DLD1 (cell line): ENCODE results near the gene SLC47A1.

Experiments used
- in situ Hi-C: cut with HindIII; loops from 2 replicates; pipeline ENCODE4 v1.10.0; 2017; ENCODE audit warnings: low sequenced_read_pairs

SLC47A1 gene

DNA sequence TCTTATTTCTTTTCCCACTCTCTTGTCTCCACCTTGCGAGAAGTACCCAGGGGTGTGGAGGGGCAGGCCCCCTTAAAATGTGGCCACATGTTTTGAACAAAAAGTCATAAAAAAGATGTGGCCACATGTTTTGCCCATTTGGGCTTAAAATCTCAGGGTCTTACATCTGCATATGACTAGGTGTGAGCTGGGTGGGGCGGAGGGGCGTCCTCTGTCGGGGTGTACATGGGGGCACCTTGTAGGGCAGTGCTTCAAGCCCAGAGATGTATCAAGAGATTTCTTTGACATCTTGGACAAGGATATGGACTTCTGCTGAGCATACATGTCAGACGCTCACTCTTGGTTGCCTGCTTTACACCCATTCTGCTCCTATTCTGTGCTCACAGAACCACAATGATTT is 13.0 kb upstream of the SLC47A1 start:
- in situ Hi-C loops, result loop anchor here (10.0 kb wide), 1 partner anchor 64 kb away; no protein-coding TSS in a partner anchor

GRCh38 chr17:19523690-19524089 is 10.0 kb upstream of the SLC47A1 start:
- in situ Hi-C loops, result loop anchor here (10.0 kb wide), 1 partner anchor 61 kb away; no protein-coding TSS in a partner anchor

DNA sequence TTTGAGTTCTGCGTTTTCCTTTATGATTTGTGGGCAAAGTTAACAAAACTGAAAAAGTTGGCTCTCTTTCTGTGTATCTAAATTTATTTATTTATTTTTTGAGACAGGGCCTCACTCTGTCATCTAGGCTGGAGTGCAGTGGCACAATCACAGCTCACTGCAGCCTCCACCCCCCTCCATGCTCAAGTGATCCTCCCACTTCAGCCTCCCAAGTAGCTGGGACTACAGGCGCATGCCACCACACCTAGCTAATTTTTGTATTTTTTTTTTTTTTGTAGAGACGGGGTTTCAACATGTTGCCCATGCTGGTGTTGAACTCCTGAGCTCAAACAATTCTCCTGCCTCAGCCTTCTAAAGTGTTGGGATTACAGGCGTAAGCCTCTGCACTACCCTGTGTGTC is 6.7 kb upstream of the SLC47A1 start:
- in situ Hi-C loops, result loop anchor here (10.0 kb wide), 1 partner anchor 58 kb away; no protein-coding TSS in a partner anchor

DNA sequence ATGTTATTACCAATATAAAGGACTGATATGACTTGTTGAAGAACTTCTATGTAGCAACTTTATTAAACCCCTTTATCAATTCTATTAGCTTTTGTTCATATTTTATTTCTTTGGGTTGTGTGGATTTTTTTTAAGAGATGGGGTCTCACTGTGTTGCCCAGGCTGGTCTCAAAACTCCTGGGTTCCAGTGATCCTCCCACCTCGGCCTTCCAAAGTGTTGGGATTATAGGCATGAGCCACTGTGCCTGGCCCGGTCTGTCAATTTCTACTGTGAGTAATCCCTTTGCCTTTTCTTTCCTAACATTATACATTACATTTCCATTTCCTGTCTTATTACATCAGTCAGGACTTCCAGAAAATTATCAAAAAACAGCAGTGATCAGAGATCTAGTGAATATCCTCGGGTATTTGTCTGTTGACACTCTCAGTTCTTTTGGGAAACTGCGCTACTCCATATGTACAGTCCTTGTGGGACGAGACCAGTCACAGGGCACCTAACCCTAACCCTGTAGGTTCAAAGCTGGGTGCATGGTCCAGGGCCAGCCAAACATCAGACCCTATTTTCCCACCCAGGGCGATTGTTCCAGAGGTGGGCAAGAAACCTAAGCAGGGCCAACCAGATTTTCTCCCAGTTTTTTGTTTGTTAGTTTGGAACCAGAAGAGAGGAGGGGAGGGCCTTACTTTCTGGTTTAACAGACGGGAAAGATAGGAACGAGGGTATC is 1.7 kb upstream of the SLC47A1 start:
- in situ Hi-C loops, result no loop called here

GRCh38 chr17:19533036-19533717 is 477 bp upstream of the SLC47A1 start:
- in situ Hi-C loops, result no loop called here

DNA sequence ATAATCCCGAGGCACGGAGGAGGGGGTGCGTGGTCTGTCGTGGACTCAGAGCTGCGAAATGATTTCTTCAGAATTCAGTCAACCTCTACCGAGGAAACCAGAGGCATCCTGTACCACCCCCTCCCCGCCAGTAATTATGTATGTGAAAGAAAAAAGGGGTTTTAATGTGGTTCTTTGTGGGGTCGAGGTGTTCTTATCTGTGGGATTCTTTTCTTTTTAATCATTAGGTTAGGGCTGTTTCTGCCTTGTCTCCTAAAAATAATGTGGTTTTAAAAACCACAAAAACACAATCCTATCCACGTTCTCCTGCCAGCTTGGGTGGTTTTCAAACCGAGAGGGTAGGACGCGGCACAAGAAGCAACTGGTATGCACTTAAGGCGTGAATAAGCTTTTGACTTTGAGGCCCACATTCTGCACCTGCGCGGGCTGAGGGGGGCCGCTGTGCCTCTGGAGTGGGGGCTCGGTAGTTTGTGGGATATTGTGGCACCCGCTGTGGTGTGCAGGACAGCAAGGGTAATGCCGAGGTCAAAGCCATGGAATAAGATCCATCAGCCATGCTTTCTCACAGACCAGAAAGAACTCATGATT is 1.0 kb downstream of the SLC47A1 start:
- in situ Hi-C loops, result no loop called here

DNA sequence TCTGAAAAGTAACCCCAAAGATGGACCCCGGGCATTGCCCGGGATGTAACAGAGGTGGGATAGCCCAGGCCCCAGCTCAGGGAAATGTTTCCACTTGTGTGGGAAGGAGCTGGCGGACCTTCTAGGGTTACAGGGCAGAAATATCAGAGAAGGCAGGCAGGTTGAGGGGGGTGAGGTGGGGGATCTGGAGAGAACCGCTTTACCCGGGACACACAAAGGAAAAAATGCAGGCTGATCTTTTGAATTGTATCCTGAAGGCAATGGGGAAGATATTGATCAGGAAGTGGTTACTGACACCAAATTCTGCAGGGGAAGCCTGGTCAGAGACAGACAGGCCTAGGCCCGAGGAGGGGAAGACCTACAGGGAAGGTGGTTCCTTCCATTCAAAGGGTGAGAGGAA is 3.5 kb downstream of the SLC47A1 start:
- in situ Hi-C loops, result no loop called here

- in situ Hi-C loops, result no loop called here
Observed at GRCh38 chr17:19538095-19539039, 4.7 kb downstream of the SLC47A1 start.

DNA sequence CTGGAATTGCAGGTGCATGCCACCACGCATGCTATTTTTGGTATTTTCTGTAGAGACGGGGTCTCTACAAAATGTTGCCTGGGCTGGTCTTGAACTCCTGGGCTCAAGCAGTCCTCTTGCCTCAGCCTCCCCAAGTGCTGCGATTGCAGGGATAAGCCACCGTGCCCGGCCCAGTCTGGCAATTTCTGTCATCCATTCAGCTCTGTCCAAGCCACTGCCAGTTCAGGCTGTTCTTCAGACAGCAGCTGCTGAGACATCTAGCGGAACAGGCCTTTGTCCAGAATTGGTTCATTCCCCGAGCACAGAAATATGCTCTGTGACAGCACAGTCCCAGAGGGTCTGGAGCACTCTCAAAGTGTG is 5.4 kb downstream of the SLC47A1 start:
- in situ Hi-C loops, result no loop called here

DNA sequence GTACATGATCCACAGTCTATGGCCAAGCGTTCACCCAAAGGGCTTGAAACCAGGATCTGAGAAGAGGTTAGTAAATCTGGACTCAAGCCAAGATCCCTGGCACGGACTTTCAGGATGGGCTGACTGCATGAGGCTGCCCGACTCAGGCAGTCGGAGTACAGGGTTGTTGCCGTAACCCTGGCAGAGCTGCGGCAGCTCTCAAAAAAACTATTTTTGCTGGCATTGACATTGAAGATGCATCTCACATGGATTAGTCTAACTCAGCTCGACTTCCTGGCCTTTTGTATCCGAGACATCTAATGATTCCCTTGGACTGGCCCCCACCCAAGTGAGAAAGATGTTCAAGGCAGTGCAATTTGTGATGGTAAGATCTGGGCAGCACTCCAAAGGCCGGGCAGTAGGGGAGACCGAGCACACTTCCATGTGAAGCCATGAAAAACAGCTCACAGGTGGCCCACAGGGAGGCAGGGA is 6.2 kb downstream of the SLC47A1 start:
- in situ Hi-C loops, result no loop called here

- in situ Hi-C loops, result no loop called here
Observed at GRCh38 chr17:19540706-19541370, 7.2 kb downstream of the SLC47A1 start.

GRCh38 chr17:19541445-19541844 is 7.8 kb downstream of the SLC47A1 start:
- in situ Hi-C loops, result no loop called here

- in situ Hi-C loops, result no loop called here
Observed at GRCh38 chr17:19542247-19542646, 8.6 kb downstream of the SLC47A1 start.

DNA sequence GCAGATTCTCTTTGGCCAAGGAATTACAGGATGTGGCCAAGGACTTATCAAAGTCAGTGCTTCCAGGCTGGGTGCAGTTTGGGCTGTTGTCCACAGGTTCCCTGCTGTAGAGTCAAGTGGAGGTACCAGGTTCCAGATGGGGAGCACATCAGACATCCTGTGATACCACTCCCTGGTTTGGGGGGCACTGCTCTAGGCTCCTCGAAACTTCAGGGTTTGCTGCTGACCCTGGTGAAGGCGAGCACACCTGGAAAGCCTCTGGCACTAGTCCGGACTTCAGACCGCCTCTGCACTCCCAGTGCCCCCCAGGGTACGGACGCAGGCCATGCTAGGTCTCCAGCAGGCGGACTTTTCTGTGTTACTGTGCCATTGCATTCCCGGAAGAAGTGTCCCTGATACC is 10.7 kb downstream of the SLC47A1 start:
- in situ Hi-C loops, result no loop called here

DNA sequence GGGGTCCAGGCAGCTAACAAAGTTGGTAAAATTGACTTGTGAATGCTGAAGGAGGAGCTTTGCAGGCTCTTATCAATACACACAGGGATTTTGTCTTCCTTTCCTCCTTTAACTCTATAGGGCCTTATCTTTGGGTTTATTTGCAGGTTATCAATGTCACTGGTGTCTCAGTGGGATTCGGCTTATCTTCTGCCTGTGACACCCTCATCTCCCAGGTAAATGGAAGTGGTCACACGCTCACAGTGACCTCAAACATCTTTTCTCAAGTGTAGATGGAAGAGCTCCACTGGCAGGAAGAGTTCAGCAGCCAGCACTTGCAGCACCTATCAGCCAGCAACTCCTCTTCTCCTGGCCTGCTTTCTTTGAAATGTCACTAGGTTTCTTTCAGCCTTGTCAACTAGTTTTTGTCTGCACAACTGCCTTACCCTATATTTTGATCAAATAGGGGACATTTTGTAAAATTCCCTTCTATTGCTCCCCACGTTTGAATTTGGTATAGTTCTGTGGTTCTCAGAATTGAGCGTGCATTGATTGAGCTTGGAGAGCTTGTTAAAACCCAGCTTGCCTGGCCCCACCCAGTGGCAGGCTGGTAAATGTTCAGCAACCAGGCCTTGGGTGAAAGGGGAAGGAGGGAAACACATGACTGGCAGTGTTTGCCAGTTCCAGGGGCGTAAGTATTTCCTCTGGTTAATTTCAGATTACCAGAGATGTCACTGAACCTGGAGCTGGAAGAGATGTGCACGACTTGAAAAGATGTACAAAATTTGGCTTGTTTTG is 12.8 kb downstream of the SLC47A1 start:
- in situ Hi-C loops, result no loop called here

DNA sequence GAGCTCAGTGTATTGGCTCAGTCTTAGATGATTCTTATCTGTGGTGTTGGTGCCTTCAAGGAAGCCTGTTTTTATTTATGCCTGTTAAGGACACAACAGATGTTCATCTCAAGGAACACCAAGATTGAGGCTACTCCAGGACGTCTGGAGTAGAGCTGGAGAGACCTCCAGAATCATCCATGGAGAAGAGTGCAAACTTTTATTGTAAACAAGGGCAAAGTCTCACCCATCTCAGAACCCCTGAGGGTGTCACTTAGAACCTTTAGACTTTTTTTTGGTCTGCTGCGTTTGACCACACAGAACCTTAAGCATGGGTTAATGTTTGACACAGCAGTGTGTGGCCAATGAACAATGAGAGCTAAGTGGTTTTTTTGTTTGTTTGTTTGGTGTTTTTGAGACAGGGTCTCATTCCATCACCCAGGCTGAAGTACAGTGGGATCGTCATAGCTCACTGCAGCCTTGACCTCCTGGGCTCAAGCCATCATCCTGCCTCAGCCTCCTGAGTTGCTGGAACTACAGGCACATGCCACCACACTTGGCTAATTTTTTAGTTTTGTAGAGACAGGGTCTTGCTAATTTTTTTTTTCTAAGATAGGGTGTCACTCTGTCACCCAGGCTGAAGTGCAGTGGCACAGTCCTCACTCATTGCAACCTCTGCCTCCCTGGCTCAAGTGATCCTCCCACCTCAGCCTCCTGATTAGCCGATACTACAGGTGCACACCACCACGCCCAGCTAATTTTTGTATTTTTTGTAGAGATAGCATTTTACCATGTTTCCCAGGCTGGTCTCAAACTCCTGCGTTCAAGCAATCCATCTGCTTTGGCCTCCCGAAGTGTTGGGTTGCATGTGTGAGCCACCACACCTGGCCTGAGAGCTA is 16.3 kb downstream of the SLC47A1 start:
- in situ Hi-C loops, result no loop called here

DNA sequence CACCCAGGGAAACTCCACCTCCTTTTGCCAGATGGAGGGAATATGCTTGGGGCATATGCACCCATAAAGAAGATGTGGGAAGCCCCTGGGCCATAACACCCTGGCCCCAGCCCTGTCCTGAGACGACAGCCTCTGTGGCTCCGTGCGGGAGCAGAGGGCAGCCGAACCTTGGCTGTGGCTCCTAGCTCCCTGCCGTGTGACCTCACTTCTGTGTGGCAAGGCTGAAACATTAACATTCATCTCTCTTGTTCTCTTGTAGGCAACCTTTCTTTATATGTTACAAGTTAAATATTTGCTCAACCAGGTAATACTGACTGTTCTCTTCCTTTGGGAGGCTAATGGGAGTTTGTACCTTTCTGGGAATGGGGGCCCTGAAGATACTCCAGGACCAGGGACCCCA is 17.5 kb downstream of the SLC47A1 start:
- in situ Hi-C loops, result no loop called here

DNA sequence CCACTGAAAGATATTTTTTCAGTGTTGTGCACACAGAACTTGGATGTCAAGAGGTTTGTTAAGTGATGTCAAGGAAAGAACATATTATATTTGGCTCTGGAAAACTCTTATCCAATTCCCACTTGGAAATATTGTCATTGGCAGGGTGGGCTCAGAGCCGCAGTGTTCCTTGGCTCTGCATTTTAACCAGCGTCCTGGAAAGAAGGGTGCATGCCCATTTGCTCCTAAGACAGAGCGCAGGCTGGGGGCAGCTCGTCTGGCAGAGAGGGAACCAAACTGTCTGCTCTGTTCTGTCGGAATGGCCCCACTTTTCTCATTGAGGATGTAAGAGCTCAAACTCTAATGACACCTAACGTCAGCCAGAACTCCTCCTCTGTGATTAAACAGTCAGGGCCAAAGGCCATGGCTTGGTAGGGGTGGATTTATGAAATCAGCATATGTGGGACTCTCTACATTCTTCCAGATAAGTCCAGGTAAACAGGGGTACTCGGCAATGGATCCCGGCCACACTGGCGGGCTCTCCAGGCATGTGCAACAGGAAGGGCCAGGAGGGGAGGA is 18.0 kb downstream of the SLC47A1 start:
- in situ Hi-C loops, result no loop called here
